Right lobe of liver (tissue), 4 donors: ENCODE measurements around the gene SEMA3B.

Experiments
- CTCF ChIP-seq, 4 donors: fragments of 200-600 bp in 3 of 4; fragments of 450-650 bp in 1 of 4; IDR thresholded peaks; one replicate each; pipeline versions ENCODE4 v1.5.1 to v1.8.0; 2016 to 2022; ENCODE audit warnings: antibody characterized with exemption in 4 of 4, mild to moderate bottlenecking in 2 of 4
- POLR2A ChIP-seq: fragments of 450-650 bp; IDR thresholded peaks from one replicate; pipeline ENCODE4 v1.6.1; 2017; ENCODE audit warnings: antibody characterized with exemption, mild to moderate bottlenecking
- donor health status: DM: no; HTN: no; CAD: no.
- donor health status: DM: no; HTN: no; CAD: no.
- donor health status: DM: no; HTN: yes; CAD: no.

- TF ChIP-seq CTCF (IDR thresholded peaks at IDR 0.05) (no peak), POLR2A (no peak)
These were observed 32.3 kb upstream of the SEMA3B start for GRCh38 chr3:50236484-50237132.
